KMS-11 (cell line): Measurements from ENCODE around the gene THRB.

Experiments
- H2AFZ ChIP-seq: fragments of 200-600 bp; sonication (generic); 2 replicates; pipeline ENCODE4 v1.6.1; 2016; ENCODE audit warnings: antibody characterized with exemption, mixed run types, low read depth
- H3K27ac ChIP-seq: fragments of 200-600 bp; sonication (generic); 2 replicates; pipeline ENCODE4 v1.6.1; 2016; ENCODE audit warnings: mild to moderate bottlenecking, mixed run types
- H3K27me3 ChIP-seq: fragments of 200-600 bp; sonication (generic); 2 replicates; pipeline ENCODE4 v1.6.1; 2017; ENCODE audit warnings: mild to moderate bottlenecking, low read depth, mixed run types, moderate library complexity; ENCODE audit not compliant: insufficient read depth
- H3K36me3 ChIP-seq: fragments of 200-600 bp; sonication (generic); 2 replicates; pipeline ENCODE4 v1.6.1; 2017; ENCODE audit warnings: mild to moderate bottlenecking, mixed run types; ENCODE audit not compliant: insufficient read depth
- H3K4me1 ChIP-seq: fragments of 200-600 bp; sonication (generic); 2 replicates; pipeline ENCODE4 v1.6.1; 2016; ENCODE audit warnings: mild to moderate bottlenecking, low read depth, mixed run types; ENCODE audit not compliant: poor library complexity, severe bottlenecking
- H3K4me2 ChIP-seq: fragments of 200-600 bp; sonication (generic); 2 replicates; pipeline ENCODE4 v1.7.0; 2016; ENCODE audit warnings: mild to moderate bottlenecking, mixed run types
- H3K4me3 ChIP-seq: fragments of 200-600 bp; sonication (generic); IDR thresholded peaks from 2 replicates; pipeline ENCODE4 v1.6.1; 2017; ENCODE audit warnings: low read depth, low read length, mixed read lengths; ENCODE audit not compliant: insufficient read depth
- H3K79me2 ChIP-seq: fragments of 200-600 bp; sonication (generic); 2 replicates; pipeline ENCODE4 v1.6.1; 2016; ENCODE audit warnings: low read depth, mixed run types; ENCODE audit not compliant: insufficient read depth
- H3K9ac ChIP-seq: fragments of 200-600 bp; sonication (generic); 2 replicates; pipeline ENCODE4 v1.6.1; 2016; ENCODE audit warnings: mild to moderate bottlenecking, mixed run types
- H4K20me1 ChIP-seq: fragments of 200-600 bp; sonication (generic); 2 replicates; pipeline ENCODE4 v1.6.1; 2016; ENCODE audit warnings: mild to moderate bottlenecking, mixed run types; ENCODE audit not compliant: insufficient read depth
- TF ChIP-seq, protein P1 (sequence below): fragments of 200-600 bp; sonication (generic); conservative IDR thresholded peaks from 2 replicates; pipeline ENCODE4 v1.6.1; 2017; ENCODE audit warnings: low read depth, mild to moderate bottlenecking, antibody characterized with exemption, low read length, moderate library complexity, mixed read lengths

THRB gene

DNA sequence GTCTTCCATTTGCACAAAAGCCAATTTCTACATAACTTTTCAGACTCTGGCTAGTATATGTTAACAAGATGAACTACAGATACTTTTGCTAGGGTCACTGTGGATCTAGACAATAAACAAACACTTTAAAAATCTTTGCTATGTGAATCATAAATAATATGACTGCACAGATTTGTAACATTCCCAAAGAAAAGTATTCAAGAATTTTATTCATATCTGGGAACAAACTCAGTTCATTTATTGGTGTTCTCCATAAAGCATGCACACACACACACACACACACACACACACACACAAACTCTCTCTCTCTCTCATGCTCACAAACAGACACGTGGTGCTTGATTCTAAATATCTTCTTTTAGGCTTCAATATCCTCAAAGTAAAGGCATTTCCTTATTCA lies 18.8 kb upstream of the THRB start:
- Histone ChIP-seq H3K4me2 (no peak overlapping the region), H3K27ac (no peak overlapping the region), H3K27me3 (no peaks in the 10 kb centered on the region), H3K9ac (no peak overlapping the region), H2AFZ (no peak overlapping the region), H4K20me1 (no peaks in the 10 kb centered on the region), H3K79me2 (no peaks in the 10 kb centered on the region), H3K4me1 (no peaks in the 10 kb centered on the region), H3K36me3 (no peaks in the 10 kb centered on the region), H3K4me3 (no peak overlapping the region)
- TF ChIP-seq, protein P1, sequence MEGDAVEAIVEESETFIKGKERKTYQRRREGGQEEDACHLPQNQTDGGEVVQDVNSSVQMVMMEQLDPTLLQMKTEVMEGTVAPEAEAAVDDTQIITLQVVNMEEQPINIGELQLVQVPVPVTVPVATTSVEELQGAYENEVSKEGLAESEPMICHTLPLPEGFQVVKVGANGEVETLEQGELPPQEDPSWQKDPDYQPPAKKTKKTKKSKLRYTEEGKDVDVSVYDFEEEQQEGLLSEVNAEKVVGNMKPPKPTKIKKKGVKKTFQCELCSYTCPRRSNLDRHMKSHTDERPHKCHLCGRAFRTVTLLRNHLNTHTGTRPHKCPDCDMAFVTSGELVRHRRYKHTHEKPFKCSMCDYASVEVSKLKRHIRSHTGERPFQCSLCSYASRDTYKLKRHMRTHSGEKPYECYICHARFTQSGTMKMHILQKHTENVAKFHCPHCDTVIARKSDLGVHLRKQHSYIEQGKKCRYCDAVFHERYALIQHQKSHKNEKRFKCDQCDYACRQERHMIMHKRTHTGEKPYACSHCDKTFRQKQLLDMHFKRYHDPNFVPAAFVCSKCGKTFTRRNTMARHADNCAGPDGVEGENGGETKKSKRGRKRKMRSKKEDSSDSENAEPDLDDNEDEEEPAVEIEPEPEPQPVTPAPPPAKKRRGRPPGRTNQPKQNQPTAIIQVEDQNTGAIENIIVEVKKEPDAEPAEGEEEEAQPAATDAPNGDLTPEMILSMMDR: no peak

DNA sequence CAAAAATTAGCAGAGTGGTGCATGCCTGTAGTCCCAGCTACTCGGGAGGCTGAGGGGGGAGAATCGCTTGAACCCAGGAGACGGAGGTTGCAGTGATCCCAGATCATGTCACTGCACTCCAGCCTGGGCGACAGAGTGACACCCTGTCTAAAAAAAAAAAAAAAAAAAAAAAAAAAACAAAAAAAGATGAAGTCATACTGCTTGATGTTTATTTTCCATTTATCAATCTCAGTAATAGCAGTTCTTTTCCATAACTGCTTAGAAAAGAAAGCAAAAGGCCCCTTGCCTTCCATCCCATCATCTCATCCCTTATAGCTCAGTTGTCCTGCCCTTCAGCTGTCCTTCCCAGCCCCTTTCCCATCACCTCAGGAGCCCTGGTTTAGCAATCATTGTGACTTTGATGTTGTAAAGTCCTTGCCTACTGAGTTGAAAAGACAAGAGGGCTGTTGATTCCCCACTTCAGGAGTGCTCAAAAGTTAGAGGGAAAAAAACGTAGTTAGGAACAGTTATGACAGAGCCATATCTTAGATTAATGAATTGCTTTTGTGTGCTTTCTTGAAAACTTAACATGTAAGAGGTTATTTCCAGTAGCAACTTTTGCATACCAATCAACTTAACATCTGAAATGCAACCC lies 18.0 kb upstream of the THRB start:
- no peak overlapping the region for H3K4me3 ChIP-seq
- TF ChIP-seq, protein P1: no peak
- H3K27me3 ChIP-seq: no peaks in the 10 kb centered on the region
- H2AFZ ChIP-seq: no peak overlapping the region
- no peak overlapping the region for H3K4me2 ChIP-seq
- no peak overlapping the region for H3K9ac ChIP-seq
- H3K79me2 ChIP-seq: no peaks in the 10 kb centered on the region
- H3K27ac ChIP-seq: no peak overlapping the region
- H4K20me1 ChIP-seq: no peaks in the 10 kb centered on the region
- no peaks in the 10 kb centered on the region for H3K4me1 ChIP-seq
- H3K36me3 ChIP-seq: no peaks in the 10 kb centered on the region

DNA sequence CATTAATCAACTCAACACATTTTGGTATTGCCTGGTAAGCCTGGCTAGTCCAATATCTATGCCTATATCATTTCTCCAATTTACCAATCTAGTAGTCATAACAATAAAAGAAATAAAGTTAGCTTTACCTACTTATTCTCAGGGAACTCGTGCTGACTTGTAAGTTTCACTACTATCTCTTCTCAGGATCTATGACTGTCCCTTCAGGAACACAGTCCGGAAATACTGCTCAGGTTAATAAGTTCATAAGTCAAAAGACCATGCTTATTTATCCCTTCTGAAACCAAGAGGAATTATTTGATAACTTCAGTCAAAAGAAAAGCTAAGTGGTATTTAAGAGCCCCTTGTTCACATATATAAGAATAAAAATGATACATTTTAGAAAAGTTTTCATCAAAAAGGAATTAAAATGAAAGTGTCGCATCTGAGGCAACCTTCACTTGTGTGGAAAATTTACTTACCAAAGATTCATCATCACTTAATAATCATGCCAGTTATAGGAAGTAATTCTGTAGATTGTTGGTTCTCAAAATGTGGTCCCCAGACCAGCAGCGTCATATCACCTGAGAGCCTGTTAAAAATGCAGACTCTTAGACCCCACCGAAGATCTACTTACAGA lies 15.5 kb upstream of the THRB start:
- Histone ChIP-seq H3K79me2 (no peaks in the 10 kb centered on the region), H2AFZ (no peak overlapping the region), H3K4me3 (no peak overlapping the region), H4K20me1 (no peaks in the 10 kb centered on the region), H3K27ac (no peak overlapping the region), H3K36me3 (no peaks in the 10 kb centered on the region), H3K4me1 (no peaks in the 10 kb centered on the region), H3K9ac (no peak overlapping the region), H3K27me3 (no peaks in the 10 kb centered on the region), H3K4me2 (no peak overlapping the region)
- TF ChIP-seq, protein P1: no peak

DNA sequence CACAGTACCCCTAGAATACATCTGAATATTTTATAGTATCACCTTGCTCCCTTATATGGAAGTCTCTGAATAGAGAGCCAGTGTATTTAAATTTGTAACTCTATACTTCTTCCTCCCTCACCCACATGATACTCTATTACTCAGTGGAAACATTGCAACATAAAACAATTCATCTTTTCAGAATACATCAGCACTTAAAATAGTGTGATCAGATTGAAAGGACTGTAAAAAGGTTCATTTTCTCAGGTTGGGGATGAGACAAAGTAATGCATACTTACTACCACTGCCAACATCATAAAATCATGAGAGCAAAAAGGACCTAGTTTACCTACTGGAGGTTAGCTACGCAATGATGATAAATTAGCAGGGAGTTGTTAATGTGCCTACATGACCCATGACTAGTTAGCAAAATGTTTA lies 13.8 kb upstream of the THRB start:
- Histone ChIP-seq H3K79me2 (no peaks in the 10 kb centered on the region), H3K36me3 (no peaks in the 10 kb centered on the region), H3K9ac (no peak overlapping the region), H2AFZ (no peak overlapping the region), H3K4me3 (no peak overlapping the region), H3K27me3 (no peaks in the 10 kb centered on the region), H3K4me1 (peaks cover 9% of the 10 kb centered on the region), H3K27ac (no peak overlapping the region), H4K20me1 (no peaks in the 10 kb centered on the region), H3K4me2 (no peak overlapping the region)
- TF ChIP-seq, protein P1: no peak
